H1 (cell line): ENCODE measurements around the gene ELL2. TPM values are rescaled to one million over a fixed set of nuclear protein-coding genes. Genes with fewer than 3 reads are reported as not detected.

Source experiments
- CTCF ChIA-PET: fragments of 300-600 bp; sonication (Branson Sonifier 250); formaldehyde crosslinking; loops from one replicate; lab custom pipeline; 2021; ENCODE audit not compliant: partially characterized antibody; lab: Charles Lee
- POLR2A ChIA-PET: fragments of 300-600 bp; sonication (Branson Sonifier 250); formaldehyde crosslinking; loops from one replicate; lab custom pipeline; 2021; ENCODE audit warnings: inconsistent platforms; ENCODE audit not compliant: partially characterized antibody; lab: Charles Lee
- DNase-seq, 2 experiments: peaks; one replicate each; pipeline versions ENCODE4 v3.0.0 to v3.0.0-alpha.2; 2010 to 2022; ENCODE audit warnings: low spot score in 2 of 2, low read depth in 1 of 2, mixed read lengths in 1 of 2
- FAIRE-seq: peaks from 2 replicates; lab custom pipeline; 2011; peaks lifted over from hg19 to GRCh38; lab: Jason Lieb, UNC
- H2AFZ ChIP-seq: 2 replicates; pipeline ENCODE4 v1.8.1; 2012; ENCODE audit warnings: low read length, inconsistent platforms
- H2AK5ac ChIP-seq: 2 replicates; pipeline ENCODE4 v1.6.1; 2013; ENCODE audit warnings: low read depth, low read length
- H2BK120ac ChIP-seq: replicated peaks from 2 replicates; pipeline ENCODE3; 2013; ENCODE audit warnings: low read depth, low read length, inconsistent platforms
- H2BK12ac ChIP-seq: 2 replicates; pipeline ENCODE4 v1.6.1; 2013; ENCODE audit warnings: low read depth, low read length
- H2BK15ac ChIP-seq: 2 replicates; pipeline ENCODE4 v1.6.1; 2013; ENCODE audit warnings: low read length
- H2BK20ac ChIP-seq: 2 replicates; pipeline ENCODE4 v1.6.1; 2013; ENCODE audit warnings: low read length
- H2BK5ac ChIP-seq: 2 replicates; pipeline ENCODE4 v1.6.1; 2013; ENCODE audit warnings: low read depth, low read length
- H3K14ac ChIP-seq: 2 replicates; pipeline ENCODE4 v1.6.1; 2013; ENCODE audit warnings: inconsistent platforms; ENCODE audit not compliant: insufficient read length
- H3K18ac ChIP-seq: 2 replicates; pipeline ENCODE4 v1.6.1; 2013; ENCODE audit warnings: low read length; ENCODE audit errors: extremely low read depth
- H3K23ac ChIP-seq: 2 replicates; pipeline ENCODE4 v1.6.1; 2013; ENCODE audit warnings: inconsistent platforms; ENCODE audit not compliant: insufficient read length
- H3K23me2 ChIP-seq: 2 replicates; pipeline ENCODE4 v1.6.1; 2013; ENCODE audit warnings: low read depth, low read length
- H3K27ac ChIP-seq: 2 replicates; pipeline ENCODE4 v1.6.1; 2011; ENCODE audit warnings: low read depth, low read length, inconsistent platforms
- H3K27me3 ChIP-seq, 4 experiments: replicated peaks in 1 of 4; 1 replicate in 1 of 4; 2 replicates in 3 of 4; pipeline versions ENCODE4 v1.6.1 to v1.8.1; 2011 to 2013; ENCODE audit warnings: low read length in 3 of 4, mild to moderate bottlenecking in 3 of 4, inconsistent platforms in 2 of 4, mixed read lengths in 2 of 4, moderate library complexity in 1 of 4; ENCODE audit not compliant: control insufficient read depth in 3 of 4, insufficient read depth in 3 of 4; ENCODE audit errors: extremely low read depth in 1 of 4
- H3K36me3 ChIP-seq, 4 experiments: 2 replicates each; pipeline versions ENCODE4 v1.6.1 to v1.8.1; 2011 to 2013; ENCODE audit warnings: mild to moderate bottlenecking in 4 of 4, low read length in 3 of 4, moderate library complexity in 2 of 4, control low read depth in 1 of 4, inconsistent platforms in 1 of 4; ENCODE audit not compliant: insufficient read depth in 4 of 4, control insufficient read depth in 2 of 4
- H3K4ac ChIP-seq: replicated peaks from 2 replicates; pipeline ENCODE3; 2013; ENCODE audit warnings: low read length, low read depth, mixed read lengths, inconsistent platforms; ENCODE audit not compliant: insufficient read length
- H3K4me1 ChIP-seq, 4 experiments: replicated peaks in 1 of 4; 1 replicate in 1 of 4; 2 replicates in 3 of 4; pipeline versions ENCODE4 v1.6.1 to v1.8.1; 2011 to 2013; ENCODE audit warnings: low read length in 3 of 4, inconsistent platforms in 2 of 4, mixed read lengths in 1 of 4; ENCODE audit not compliant: insufficient read depth in 4 of 4, control insufficient read depth in 3 of 4
- H3K4me2 ChIP-seq, 2 experiments: 2 replicates each; pipeline versions ENCODE4 v1.6.1 to v1.8.1; 2011 to 2013; ENCODE audit warnings: low read depth in 2 of 2, low read length in 2 of 2, control low read depth in 1 of 2, inconsistent platforms in 1 of 2, mild to moderate bottlenecking in 1 of 2; ENCODE audit not compliant: insufficient read depth in 1 of 2
- H3K4me3 ChIP-seq, 4 experiments: fragments of 200-600, 300-600 bp in 1 of 4; sonication (generic), shearing (Covaris generic), sonication (Bioruptor Twin) in 1 of 4; 2 replicates each; pipeline versions ENCODE4 v1.5.1 to v1.8.1; 2011 to 2016; ENCODE audit warnings: low read length in 4 of 4, low read depth in 3 of 4, control low read depth in 2 of 4, inconsistent platforms in 2 of 4, mild to moderate bottlenecking in 2 of 4, mixed read lengths in 1 of 4, moderate library complexity in 1 of 4; ENCODE audit not compliant: insufficient read depth in 2 of 4; ENCODE audit errors: extremely low read depth in 1 of 4
- H3K56ac ChIP-seq: replicated peaks from 2 replicates; pipeline ENCODE3; 2013; ENCODE audit warnings: low read depth, mild to moderate bottlenecking, mixed read lengths, low read length, inconsistent platforms; ENCODE audit not compliant: insufficient read length
- H3K79me1 ChIP-seq: 2 replicates; pipeline ENCODE4 v1.6.1; 2013; ENCODE audit warnings: low read depth, low read length, control low read depth
- H3K79me2 ChIP-seq, 2 experiments: 2 replicates each; pipeline versions ENCODE4 v1.6.1 to v1.8.1; 2012 to 2013; ENCODE audit warnings: low read length in 2 of 2, mild to moderate bottlenecking in 2 of 2, inconsistent platforms in 1 of 2; ENCODE audit not compliant: insufficient read depth in 2 of 2, control insufficient read depth in 1 of 2
- H3K9ac ChIP-seq, 4 experiments: replicated peaks in 1 of 4; 1 replicate in 1 of 4; 2 replicates in 3 of 4; pipeline versions ENCODE4 v1.6.1 to v1.8.1; 2011 to 2013; ENCODE audit warnings: low read depth in 3 of 4, low read length in 3 of 4, control low read depth in 2 of 4, mild to moderate bottlenecking in 2 of 4, moderate library complexity in 2 of 4, inconsistent platforms in 1 of 4; ENCODE audit errors: extremely low read depth in 1 of 4
- H3K9me3 ChIP-seq, 2 experiments: 2 replicates each; pipeline versions ENCODE4 v1.6.1 to v1.8.1; 2012 to 2013; ENCODE audit warnings: mild to moderate bottlenecking in 2 of 2, moderate library complexity in 2 of 2, control low read depth in 1 of 2, inconsistent platforms in 1 of 2, low read depth in 1 of 2, low read length in 1 of 2, mixed read lengths in 1 of 2; ENCODE audit not compliant: insufficient read depth in 2 of 2
- H4K20me1 ChIP-seq, 2 experiments: replicated peaks in 1 of 2; 2 replicates each; pipeline versions ENCODE3 to v1.8.1; 2011 to 2013; ENCODE audit warnings: inconsistent platforms in 2 of 2, low read length in 2 of 2, mild to moderate bottlenecking in 1 of 2; ENCODE audit not compliant: insufficient read depth in 2 of 2, control insufficient read depth in 1 of 2
- H4K5ac ChIP-seq: 2 replicates; pipeline ENCODE4 v1.6.1; 2013; ENCODE audit warnings: low read length, low read depth, mixed read lengths, inconsistent platforms; ENCODE audit not compliant: insufficient read length
- H4K8ac ChIP-seq: 2 replicates; pipeline ENCODE4 v1.8.0; 2013; ENCODE audit warnings: mild to moderate bottlenecking, moderate library complexity, low read length, inconsistent platforms; ENCODE audit not compliant: insufficient read depth; ENCODE audit errors: extremely low read depth
- H4K91ac ChIP-seq: replicated peaks from 2 replicates; pipeline ENCODE3; 2013; ENCODE audit warnings: low read length, mixed read lengths, inconsistent platforms; ENCODE audit not compliant: insufficient read length
- ASH2L ChIP-seq: fragments of 200-600, 300-600 bp; sonication (generic); IDR thresholded peaks from one replicate; pipeline ENCODE4 v1.7.1; 2017; ENCODE audit warnings: low read length
- BACH1 ChIP-seq: IDR thresholded peaks from 2 replicates; pipeline ENCODE4 v1.6.1; 2012; ENCODE audit warnings: low read length, improper control_type of control experiment
- CBX8 ChIP-seq: fragments of 300-800, 300-1000 bp; sonication (generic); IDR thresholded peaks from 2 replicates; pipeline ENCODE4 v1.7.1; 2016; ENCODE audit warnings: low read depth, low read length, borderline replicate concordance
- CTBP2 ChIP-seq: IDR thresholded peaks from 2 replicates; pipeline ENCODE4 v1.7.0; 2011; ENCODE audit warnings: borderline replicate concordance, mild to moderate bottlenecking, moderate library complexity, mixed read lengths, low read length; ENCODE audit not compliant: insufficient read depth, insufficient read length
- GTF2F1 ChIP-seq: IDR thresholded peaks from 2 replicates; pipeline ENCODE4 v1.6.1; 2012; ENCODE audit warnings: low read depth, low read length, improper control_type of control experiment, borderline replicate concordance
- NANOG ChIP-seq: IDR thresholded peaks from 2 replicates; pipeline ENCODE4 v1.6.1; 2011; ENCODE audit warnings: low read length, low read depth, mild to moderate bottlenecking, inconsistent platforms; ENCODE audit not compliant: insufficient read depth, poor library complexity, severe bottlenecking
- NRF1 ChIP-seq: IDR thresholded peaks from 2 replicates; pipeline ENCODE4 v1.6.1; 2011; ENCODE audit warnings: mild to moderate bottlenecking, low read depth, low read length, improper control_type of control experiment
- POLR2A ChIP-seq, 2 experiments: IDR thresholded peaks; 1 replicate in 1 of 2; 2 replicates in 1 of 2; pipeline ENCODE4 v1.6.1; 2011; ENCODE audit warnings: low read depth in 2 of 2, low read length in 2 of 2, mild to moderate bottlenecking in 2 of 2; ENCODE audit errors: control extremely low read depth in 1 of 2
- RFX5 ChIP-seq: IDR thresholded peaks from 2 replicates; pipeline ENCODE4 v1.6.1; 2011; ENCODE audit warnings: low read depth, low read length, improper control_type of control experiment, borderline replicate concordance
- RNF2 ChIP-seq: fragments of 200-900, 300-1000 bp; sonication (generic); IDR thresholded peaks from 2 replicates; pipeline ENCODE4 v1.7.1; 2016; ENCODE audit warnings: borderline replicate concordance, low read depth, mild to moderate bottlenecking, antibody characterized with exemption, low read length; ENCODE audit not compliant: poor library complexity, severe bottlenecking; ENCODE audit errors: missing control alignments
- SRF ChIP-seq: IDR thresholded peaks from 2 replicates; pipeline ENCODE4 v1.6.1; 2011; ENCODE audit warnings: mild to moderate bottlenecking, low read depth, low read length, moderate library complexity
- TAF1 ChIP-seq: IDR thresholded peaks from 2 replicates; pipeline ENCODE4 v1.6.1; 2011; ENCODE audit warnings: mild to moderate bottlenecking, low read depth, low read length
- TCF12 ChIP-seq: IDR thresholded peaks from 2 replicates; pipeline ENCODE4 v1.6.1; 2011; ENCODE audit warnings: low read depth, mild to moderate bottlenecking, low read length
- YY1 ChIP-seq: IDR thresholded peaks from 2 replicates; pipeline ENCODE4 v1.6.1; 2011; ENCODE audit warnings: low read depth, mild to moderate bottlenecking, low read length
- WGBS, 2 experiments: shearing (Covaris generic) in 1 of 2; methylation state at CpG; one replicate each; pipeline versions ENCODE4 v1.1.6 to v1.1.7; 2013 to 2015; ENCODE audit warnings: low lambda C conversion rate in 2 of 2, mixed read lengths in 2 of 2, inconsistent platforms in 1 of 2, low coverage in 1 of 2, missing lambda C conversion rate in 1 of 2; ENCODE audit not compliant: insufficient replicate concordance in 2 of 2, insufficient coverage in 1 of 2, insufficient read length in 1 of 2; ENCODE audit errors: extremely low coverage in 1 of 2, missing lambda C conversion rate in 1 of 2; 5-methylcytosine and 5-hydroxymethylcytosine counted together
- polyA plus RNA-seq, 7 experiments: library from polyadenylated mRNA; depleted of rRNA in 3 of 7; stranded (reverse) in 5 of 7; unstranded in 2 of 7; fragments of >200 nt in 5 of 7; fragments of 200-250 nt in 2 of 7; gene quantifications; 1 replicate in 5 of 7; 2 replicates in 1 of 7; 4 replicates in 1 of 7; pipeline versions ENCODE4 v1.2.1 to v1.2.3, GENCODE V29; 2011 to 2013; ENCODE audit warnings: missing spikeins in 2 of 7, mixed read lengths in 2 of 7
- total RNA-seq: library from RNA; stranded (reverse); fragmentation: NEBNext Ultra II Directional; extraction: Animal tissue kit (Norgen Biotek cat#: 25700); gene quantifications from 2 replicates; pipeline ENCODE4 v1.2.1, GENCODE V29; 2021
- TF ChIP-seq, protein P1 (sequence below): IDR thresholded peaks from 2 replicates; pipeline ENCODE4 v1.6.1; 2011; ENCODE audit warnings: low read depth, mild to moderate bottlenecking, low read length; ENCODE audit not compliant: insufficient read depth

Gene ELL2
- total and polyA plus RNA-seq, 2 of the 8 experiments (the other 6 are each of a cell fraction or from before 2014, with no cell fraction given) = 6.3 to 29.4 TPM

- H3K9me3 ChIP-seq = peaks cover 0 to 4% of the 10 kb centered on the region in 2 experiments; a peak in 1 of 4 replicates
- H3K14ac ChIP-seq = no peak overlapping the region
- no peaks in the 10 kb centered on the region for H3K23me2 ChIP-seq
- no peak for DNase-seq
- H2AFZ ChIP-seq = no peak overlapping the region
- no peak overlapping the region for H4K5ac ChIP-seq
- no peaks in the 10 kb centered on the region; a peak in 1 of 8 replicates for H3K36me3 ChIP-seq
- no peak overlapping the region for H2BK5ac ChIP-seq
- CTCF ChIA-PET = interaction anchor here (1.2 kb wide), 1 partner anchor 114 kb away, joined by 4 read pairs; no protein-coding TSS in a partner anchor
- H4K91ac ChIP-seq = no peak overlapping the region
- no peak overlapping the region for H3K56ac ChIP-seq
- no peak overlapping the region for H2BK120ac ChIP-seq
- H2BK15ac ChIP-seq = no peak overlapping the region
- no peak overlapping the region for H3K4me3 ChIP-seq
- no peaks in the 10 kb centered on the region for H3K4me1 ChIP-seq
- H3K79me2 ChIP-seq = no peaks in the 10 kb centered on the region
- no peaks in the 10 kb centered on the region for H4K20me1 ChIP-seq
- no peak overlapping the region for H3K9ac ChIP-seq
- no peak overlapping the region for H3K23ac ChIP-seq
- no peak overlapping the region for H2BK12ac ChIP-seq
- H2AK5ac ChIP-seq = no peak overlapping the region
- H3K4me2 ChIP-seq = no peak overlapping the region
- no peak overlapping the region for H2BK20ac ChIP-seq
- H3K27me3 ChIP-seq = no peaks in the 10 kb centered on the region
- no peak overlapping the region for H3K4ac ChIP-seq
- no peaks in the 10 kb centered on the region for H3K79me1 ChIP-seq
- POLR2A ChIA-PET = no interaction called here
- FAIRE-seq = no peak
- WGBS, 2 experiments = 97% methylated on average over 3 of the region's 3 CpGs; no CpG with 5 or more reads in 1 of the 2 experiments
- H3K18ac ChIP-seq = no peak overlapping the region
- no peak overlapping the region for H4K8ac ChIP-seq
- H3K27ac ChIP-seq = no peak overlapping the region
- TF ChIP-seq TCF12 = no peak
- TF ChIP-seq RFX5 = no peak
- no peak for TF ChIP-seq NRF1
- no peak for TF ChIP-seq NANOG
- no peak for TF ChIP-seq BACH1
- TF ChIP-seq, protein P1, sequence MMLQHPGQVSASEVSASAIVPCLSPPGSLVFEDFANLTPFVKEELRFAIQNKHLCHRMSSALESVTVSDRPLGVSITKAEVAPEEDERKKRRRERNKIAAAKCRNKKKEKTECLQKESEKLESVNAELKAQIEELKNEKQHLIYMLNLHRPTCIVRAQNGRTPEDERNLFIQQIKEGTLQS = no peak
- TF ChIP-seq SRF = no peak
- TF ChIP-seq TAF1 = no peak
- no peak for TF ChIP-seq RNF2
- TF ChIP-seq CTBP2 = no peak
- no peak for TF ChIP-seq ASH2L
- no peak for TF ChIP-seq CBX8
- TF ChIP-seq POLR2A (IDR thresholded peaks at IDR 0.05; ENCODE audit: control extremely low read depth in 1 of 2, low read depth in 2 of 2, low read length in 2 of 2) = no peak
- no peak for TF ChIP-seq GTF2F1
- no peak for TF ChIP-seq YY1
Measured at GRCh38 chr5:96006291-96006690, 44.6 kb upstream of the ELL2 start.
